Activated gamma-delta T cell (primary cell): Measurements from ENCODE around the gene MYO5B.
"Not testable (repeated sequence)": the region's sequence is repeated elsewhere in the genome, so short reads cannot be mapped to it uniquely, and the experiment has no call there.

ENCODE experiments used
- DNase-seq: peaks from one replicate; lab custom pipeline; 2025; lab: John Stamatoyannopoulos, UW

The MYO5B gene

DNA sequence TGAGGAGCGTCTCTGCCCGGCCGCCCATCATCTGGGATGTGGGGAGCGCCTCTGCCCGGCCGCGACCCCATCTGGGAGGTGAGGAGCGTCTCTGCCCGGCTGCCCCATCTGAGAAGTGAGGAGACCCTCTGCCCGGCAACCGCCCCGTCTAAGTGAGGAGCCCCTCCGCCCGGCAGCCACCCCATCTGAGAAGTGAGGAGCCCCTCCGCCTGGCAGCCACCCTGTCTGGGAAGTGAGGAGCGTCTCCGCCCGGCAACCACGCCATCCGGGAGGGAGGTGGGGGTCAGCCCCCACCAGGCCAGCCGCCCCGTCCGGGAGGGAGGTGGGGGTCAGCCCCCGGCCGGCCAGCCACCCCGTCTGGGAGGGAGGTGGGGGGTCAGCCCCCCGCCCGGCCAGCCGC is 395.1 kb downstream of the MYO5B start:
- peak; percentile 13 for DNase-seq

DNA sequence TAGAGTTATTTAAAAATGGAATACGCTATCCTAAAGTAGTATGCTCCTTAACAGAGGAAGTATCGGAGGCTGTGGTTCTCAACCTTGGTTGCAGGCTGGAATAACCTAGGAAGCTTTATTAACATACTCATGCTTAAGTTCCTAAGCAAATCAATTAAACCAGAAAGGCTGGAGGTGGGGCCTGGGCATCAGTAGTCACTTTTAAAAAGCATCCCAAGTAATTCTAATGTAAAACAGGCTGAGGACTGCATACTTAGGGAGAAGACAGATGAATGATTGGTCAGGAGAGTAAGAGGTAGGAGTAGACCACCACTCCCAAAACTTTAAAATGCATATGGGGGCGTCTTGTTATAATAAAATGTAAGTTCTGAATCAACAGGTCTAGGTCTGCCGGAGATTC is 396.9 kb downstream of the MYO5B start:
- no peak for DNase-seq

DNA sequence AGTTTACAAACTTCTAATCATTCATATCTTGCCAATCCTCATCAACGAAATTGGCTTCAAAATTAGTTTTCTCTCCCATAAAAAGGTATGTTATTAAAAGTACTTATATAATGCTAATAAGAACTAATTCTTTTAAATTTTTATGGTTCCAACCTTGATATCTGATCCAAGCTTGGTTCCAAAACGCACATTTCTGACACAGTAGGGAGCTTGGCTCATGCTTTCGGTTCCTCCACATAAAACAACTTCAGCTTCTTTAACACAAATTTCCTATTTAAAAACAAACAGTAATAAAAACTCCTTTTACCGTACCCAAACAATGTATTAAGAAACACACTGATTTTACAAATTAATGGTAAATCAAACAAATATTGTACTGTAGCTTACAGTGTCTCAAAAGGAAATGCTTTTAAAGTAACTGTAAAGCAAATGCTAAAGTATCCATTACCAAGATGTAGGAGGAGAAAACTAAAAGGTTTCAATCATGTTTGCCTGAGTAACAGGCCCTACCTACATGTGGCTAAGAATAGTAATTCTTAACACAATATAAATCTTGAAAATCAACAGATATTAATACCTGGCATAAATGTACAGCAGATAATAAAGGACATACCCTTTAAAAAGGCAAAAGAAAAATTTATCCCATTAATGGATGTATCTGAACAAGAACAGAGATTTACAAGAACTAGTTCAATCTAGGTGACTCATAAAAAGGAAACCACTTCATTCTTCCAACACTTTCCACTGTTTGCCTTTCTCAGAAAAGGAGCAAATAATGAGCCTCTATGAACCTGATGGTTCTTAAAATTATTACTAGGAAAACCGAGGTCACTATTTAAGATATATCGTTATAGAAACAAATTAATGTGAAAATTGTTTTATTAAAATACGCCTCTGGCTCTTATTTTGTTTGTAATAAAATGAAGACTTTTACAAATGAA is 399.1 kb downstream of the MYO5B start:
- no peak for DNase-seq

DNA sequence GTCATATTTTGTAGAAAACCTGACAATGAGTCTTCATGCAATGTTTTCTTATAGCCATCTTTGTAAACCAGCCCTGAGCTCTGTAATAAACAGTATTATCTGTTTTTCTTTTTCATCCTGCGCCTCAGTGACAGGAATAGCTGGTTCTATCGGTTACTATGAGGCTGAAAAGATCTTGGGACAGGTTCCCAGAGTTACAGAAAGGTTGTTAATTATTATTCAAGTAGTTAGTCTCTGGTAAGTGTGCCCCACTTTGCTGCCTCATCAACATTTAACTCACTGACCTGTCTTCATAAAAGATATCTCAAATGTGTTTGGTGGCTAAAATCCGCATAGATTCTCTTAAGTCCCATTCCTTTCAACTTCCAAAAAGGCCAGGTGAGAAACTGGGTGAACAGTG is 400.2 kb downstream of the MYO5B start:
- DNase-seq: no peak

DNA sequence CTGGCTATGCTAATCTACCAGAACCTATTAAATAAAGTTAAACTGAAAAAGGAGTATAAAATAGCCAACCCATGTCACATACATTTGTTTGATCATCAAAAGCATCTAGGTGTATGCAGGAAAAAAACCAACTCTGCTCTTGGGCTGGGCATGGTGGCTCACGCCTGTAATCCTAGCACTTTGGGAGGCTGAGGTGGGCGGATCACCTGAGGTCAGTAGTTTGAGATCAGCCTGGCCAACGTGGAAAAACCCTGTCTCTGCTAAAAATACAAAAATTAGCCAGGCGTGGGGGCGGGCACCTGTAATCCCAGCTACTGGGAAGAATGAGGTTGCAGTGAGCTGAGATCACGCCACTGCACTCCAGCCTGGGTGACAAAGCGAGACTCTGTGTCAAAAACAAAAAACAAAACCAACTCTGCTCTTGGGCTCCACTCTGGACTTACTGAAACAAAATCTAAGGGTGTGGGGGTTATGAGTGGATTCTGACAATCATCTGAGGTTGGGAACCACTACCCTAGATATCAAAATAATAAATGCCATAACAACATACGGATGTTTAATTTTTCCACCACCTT is 405.3 kb downstream of the MYO5B start:
- DNase-seq: not testable (repeated sequence)

DNA sequence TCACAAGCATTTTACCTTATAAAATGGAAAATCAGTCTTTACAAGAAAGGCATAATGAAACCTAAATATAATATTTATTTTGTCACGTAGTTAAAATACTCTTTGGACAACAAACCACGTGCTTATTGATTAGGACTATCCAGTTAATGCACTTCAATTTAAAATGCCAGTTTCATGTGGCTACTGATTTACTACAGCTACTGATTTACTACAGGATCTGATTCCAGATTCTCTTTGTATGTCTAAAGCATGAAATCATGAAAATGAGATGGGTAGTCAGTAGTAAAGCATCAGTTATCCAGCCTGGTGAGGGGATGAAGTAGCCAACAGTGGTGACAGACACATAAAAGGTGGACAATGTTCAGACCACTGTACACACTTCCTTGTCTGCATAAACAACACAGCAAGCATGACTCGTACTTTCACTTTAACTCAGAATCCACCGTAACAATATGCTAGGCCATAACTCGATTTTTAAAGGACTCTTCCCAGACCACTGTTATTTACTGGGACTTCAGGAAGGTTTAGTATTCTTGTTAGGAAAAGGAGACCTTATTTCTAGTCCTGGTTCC is 406.5 kb downstream of the MYO5B start:
- no peak for DNase-seq

DNA sequence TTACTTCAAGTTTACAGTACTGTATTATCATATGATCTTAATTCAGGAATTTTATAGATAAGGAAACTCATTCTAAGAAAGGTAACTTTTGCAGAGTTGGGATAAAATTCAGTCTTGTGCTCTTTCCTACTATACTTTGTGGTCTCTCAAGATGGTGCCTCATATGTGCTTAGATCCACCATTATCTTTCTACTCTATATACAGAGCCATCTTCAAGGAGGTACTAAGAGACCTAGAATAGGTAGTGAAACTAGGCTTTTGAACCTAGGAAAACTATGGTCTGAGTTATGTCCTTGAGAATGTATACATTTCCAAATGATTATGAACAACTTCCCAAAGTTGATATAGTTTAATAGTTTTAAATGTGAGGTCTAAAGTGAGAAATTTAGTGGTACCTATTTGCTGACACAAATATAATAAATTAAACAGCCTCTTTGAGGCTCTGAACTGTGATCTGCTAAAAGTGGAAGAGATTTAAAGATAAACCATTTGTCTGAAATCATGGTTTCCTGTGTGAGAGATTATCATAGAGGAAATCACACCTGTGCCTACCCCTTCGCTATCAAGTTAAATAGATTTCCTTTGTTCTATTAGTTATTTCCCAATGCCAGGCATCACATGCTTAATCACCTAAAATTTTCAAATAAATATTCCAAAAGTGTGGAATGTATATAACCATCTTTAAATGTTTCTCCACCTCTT is 408.8 kb downstream of the MYO5B start:
- DNase-seq: no peak

DNA sequence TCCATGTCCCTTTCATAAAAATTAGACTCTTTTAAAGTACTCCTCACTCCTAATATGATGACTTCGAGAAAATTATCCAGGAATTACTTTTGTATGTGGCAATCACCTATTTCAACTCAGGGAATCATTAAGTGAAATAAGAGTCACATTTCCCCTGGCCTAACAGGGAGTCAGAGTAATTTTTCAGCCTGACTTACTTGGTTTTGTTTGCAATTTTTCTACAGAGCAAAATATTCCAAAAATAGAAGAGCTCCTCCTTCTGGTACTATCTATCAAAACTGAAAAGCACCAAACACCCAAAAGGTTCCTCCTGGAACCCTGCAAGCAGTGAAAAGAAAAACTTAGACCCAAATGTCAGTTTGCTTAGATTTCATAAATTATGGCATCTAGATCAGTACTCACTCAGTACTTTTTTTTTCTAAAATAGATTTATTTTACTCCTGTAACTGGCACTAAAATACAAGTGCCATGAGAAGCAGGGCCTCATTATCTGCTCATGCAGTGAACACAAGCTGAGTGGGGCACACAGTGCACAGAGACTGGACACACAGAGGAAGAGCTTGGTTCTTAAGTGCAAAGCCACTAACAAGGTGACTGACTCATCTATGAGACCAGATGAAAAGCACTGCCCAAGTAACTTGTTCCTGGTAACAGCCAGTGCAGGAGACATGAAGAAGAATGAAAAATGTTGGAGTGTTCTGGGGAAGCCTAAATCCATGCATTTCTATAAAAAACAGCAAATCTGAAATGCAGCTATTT is 410.3 kb downstream of the MYO5B start:
- no peak for DNase-seq

DNA sequence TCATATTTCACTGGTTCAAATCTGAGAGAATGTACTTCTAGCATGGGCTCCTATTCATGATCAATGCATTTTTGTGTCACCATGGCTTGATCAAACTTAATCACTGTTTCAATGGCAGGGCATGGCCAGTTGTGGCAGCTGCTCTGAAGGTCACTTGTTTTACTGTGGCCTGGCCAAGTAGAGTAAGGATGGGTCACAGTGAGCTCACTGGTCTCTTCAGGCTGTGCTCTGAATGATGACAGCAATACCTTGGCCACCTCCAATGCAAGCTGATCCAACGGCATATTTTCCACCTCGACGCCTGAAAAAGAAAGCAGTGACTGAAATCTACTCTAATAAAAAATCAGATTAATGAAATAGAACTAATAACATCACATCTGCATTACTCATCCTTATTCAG is 411.3 kb downstream of the MYO5B start:
- DNase-seq: not testable (repeated sequence)

DNA sequence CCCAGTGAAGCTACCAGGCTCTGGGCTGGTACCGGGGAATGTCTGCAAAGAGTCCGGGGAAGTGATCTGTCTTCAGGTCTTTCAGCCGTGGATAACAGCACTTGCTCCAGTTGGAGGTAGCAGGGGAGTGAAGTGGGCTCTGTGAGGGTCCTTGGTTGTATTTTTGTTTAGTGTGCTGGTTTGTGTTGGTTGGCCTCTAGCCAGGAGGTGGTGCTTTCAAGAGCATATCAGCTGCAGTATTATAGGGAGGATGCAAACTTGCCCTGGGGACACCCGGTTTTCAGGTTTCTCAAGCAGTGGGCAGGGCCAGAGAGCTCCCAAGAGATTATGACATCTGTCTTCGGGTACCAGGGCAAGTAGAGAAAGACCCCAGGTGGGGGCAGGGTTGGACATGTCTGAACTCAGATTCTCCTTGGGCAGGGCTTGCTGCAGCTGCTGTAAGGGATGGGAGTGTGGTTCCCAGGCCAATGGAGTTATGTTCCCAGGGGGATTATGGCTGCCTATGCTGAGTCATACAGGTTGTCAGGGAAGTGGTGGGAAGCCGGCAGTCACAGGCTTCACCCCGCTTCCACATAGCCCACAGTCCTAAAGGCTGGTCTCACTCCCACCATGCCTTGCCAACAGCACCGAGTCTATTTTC is 416.0 kb downstream of the MYO5B start:
- DNase-seq: no peak
